H9 (cell line): ENCODE measurements around the gene ARHGAP22. TPM values are rescaled to one million over a fixed set of nuclear protein-coding genes. Genes with fewer than 3 reads are reported as not detected.

Experiments used
- DNase-seq: peaks from one replicate; pipeline ENCODE4 v3.0.0-alpha.2; 2017
- H2AFZ ChIP-seq: one replicate; pipeline ENCODE4 v1.6.1; 2013; ENCODE audit warnings: mild to moderate bottlenecking, low read length, control low read depth, moderate library complexity
- H2AK5ac ChIP-seq: 2 replicates; pipeline ENCODE4 v1.6.1; 2013; ENCODE audit warnings: low read length, control low read depth, mixed read lengths; ENCODE audit not compliant: insufficient read length
- H2BK120ac ChIP-seq: one replicate; pipeline ENCODE4 v1.6.1; 2013; ENCODE audit warnings: low read depth, mild to moderate bottlenecking, low read length, control low read depth, inconsistent platforms; ENCODE audit not compliant: poor library complexity, severe bottlenecking
- H2BK12ac ChIP-seq: 2 replicates; pipeline ENCODE4 v1.6.1; 2013; ENCODE audit warnings: low read length, control low read depth, mixed read lengths, low read depth; ENCODE audit not compliant: insufficient read length
- H2BK15ac ChIP-seq: 2 replicates; pipeline ENCODE4 v1.6.1; 2013; ENCODE audit warnings: low read depth, low read length, control low read depth
- H2BK20ac ChIP-seq: one replicate; pipeline ENCODE4 v1.6.1; 2013; ENCODE audit warnings: low read depth, mild to moderate bottlenecking, low read length, control low read depth, inconsistent platforms; ENCODE audit not compliant: poor library complexity, severe bottlenecking
- H2BK5ac ChIP-seq: 2 replicates; pipeline ENCODE4 v1.6.1; 2013; ENCODE audit warnings: low read length, control low read depth, mixed read lengths; ENCODE audit not compliant: insufficient read length
- H3K14ac ChIP-seq: 2 replicates; pipeline ENCODE4 v1.6.1; 2013; ENCODE audit warnings: low read length, control low read depth; ENCODE audit not compliant: insufficient read depth
- H3K18ac ChIP-seq: 2 replicates; pipeline ENCODE4 v1.6.1; 2013; ENCODE audit warnings: low read depth, mild to moderate bottlenecking, mixed read lengths, low read length, control low read depth; ENCODE audit not compliant: insufficient read length
- H3K23ac ChIP-seq: 2 replicates; pipeline ENCODE4 v1.6.1; 2013; ENCODE audit warnings: low read length, control low read depth, mixed read lengths, low read depth; ENCODE audit not compliant: insufficient read length
- H3K23me2 ChIP-seq: 2 replicates; pipeline ENCODE4 v1.6.1; 2013; ENCODE audit warnings: low read depth, mild to moderate bottlenecking, mixed read lengths, low read length, control low read depth; ENCODE audit not compliant: insufficient read length, poor library complexity, severe bottlenecking
- H3K27ac ChIP-seq: 2 replicates; pipeline ENCODE4 v1.5.1; 2013; ENCODE audit warnings: low read length, control low read depth, mixed read lengths, low read depth; ENCODE audit not compliant: insufficient read length
- H3K27me3 ChIP-seq: 2 replicates; pipeline ENCODE4 v1.6.1; 2013; ENCODE audit warnings: low read length, control low read depth, inconsistent platforms; ENCODE audit not compliant: insufficient read depth
- H3K4ac ChIP-seq: 2 replicates; pipeline ENCODE4 v1.6.1; 2013; ENCODE audit warnings: low read depth, mild to moderate bottlenecking, control low read depth, inconsistent platforms, low read length, moderate library complexity
- H3K4me1 ChIP-seq: 2 replicates; pipeline ENCODE4 v1.6.1; 2013; ENCODE audit warnings: low read length, control low read depth, inconsistent platforms; ENCODE audit not compliant: insufficient read depth
- H3K4me2 ChIP-seq: 2 replicates; pipeline ENCODE4 v1.6.1; 2013; ENCODE audit warnings: low read length, control low read depth, mixed read lengths; ENCODE audit not compliant: insufficient read length, insufficient read depth
- H3K56ac ChIP-seq: 2 replicates; pipeline ENCODE4 v1.6.1; 2013; ENCODE audit warnings: low read depth, mild to moderate bottlenecking, mixed read lengths, low read length, control low read depth; ENCODE audit not compliant: insufficient read length
- H3K79me1 ChIP-seq: 2 replicates; pipeline ENCODE4 v1.6.1; 2013; ENCODE audit warnings: low read depth, mild to moderate bottlenecking, moderate library complexity, low read length, control low read depth, inconsistent platforms; ENCODE audit not compliant: insufficient read depth, poor library complexity, severe bottlenecking
- H3K79me2 ChIP-seq: 2 replicates; pipeline ENCODE4 v1.6.1; 2013; ENCODE audit warnings: low read length, control low read depth, inconsistent platforms; ENCODE audit not compliant: insufficient read depth
- H3K9ac ChIP-seq: 2 replicates; pipeline ENCODE4 v1.6.1; 2013; ENCODE audit warnings: low read length, control low read depth, mixed read lengths; ENCODE audit not compliant: insufficient read length; ENCODE audit errors: extremely low read depth
- H3K9me3 ChIP-seq: one replicate; pipeline ENCODE4 v1.6.1; 2013; ENCODE audit warnings: low read depth, low read length, inconsistent platforms; ENCODE audit not compliant: control insufficient read depth
- H3T11ph ChIP-seq: one replicate; pipeline ENCODE4 v1.6.1; 2013; ENCODE audit warnings: mild to moderate bottlenecking, low read length, control low read depth, inconsistent platforms
- H4K20me1 ChIP-seq: one replicate; pipeline ENCODE4 v1.6.1; 2013; ENCODE audit not compliant: control insufficient read depth, insufficient read length, insufficient read depth
- H4K5ac ChIP-seq: 2 replicates; pipeline ENCODE4 v1.6.1; 2013; ENCODE audit warnings: low read depth, mild to moderate bottlenecking, mixed read lengths, low read length, control low read depth; ENCODE audit not compliant: insufficient read length
- H4K8ac ChIP-seq: replicated peaks from 2 replicates; pipeline ENCODE4 v1.6.1; 2013; ENCODE audit warnings: low read length, control low read depth, mixed read lengths, low read depth; ENCODE audit not compliant: insufficient read length
- H4K91ac ChIP-seq: 2 replicates; pipeline ENCODE4 v1.6.1; 2013; ENCODE audit warnings: low read depth, mild to moderate bottlenecking, moderate library complexity, mixed read lengths, low read length, control low read depth; ENCODE audit not compliant: insufficient read length
- H3K27ac Mint-ChIP-seq, 3 experiments: 2 replicates in 2 of 3; 3 replicates in 1 of 3; pipeline ENCODE4 v1.8.0; 2020 to 2021; ENCODE audit warnings: mixed read lengths in 3 of 3, mild to moderate bottlenecking in 1 of 3, moderate library complexity in 1 of 3
- H3K27me3 Mint-ChIP-seq: 2 replicates; pipeline ENCODE4 v1.8.0; 2021; ENCODE audit warnings: low read depth, mild to moderate bottlenecking, moderate library complexity, mixed read lengths
- H3K36me3 Mint-ChIP-seq, 3 experiments: 2 replicates in 2 of 3; 3 replicates in 1 of 3; pipeline ENCODE4 v1.8.0; 2020 to 2021; ENCODE audit warnings: low read depth in 3 of 3, mixed read lengths in 3 of 3; ENCODE audit not compliant: insufficient read depth in 1 of 3
- H3K4me1 Mint-ChIP-seq, 2 experiments: 2 replicates each; pipeline ENCODE4 v1.8.0; 2020; ENCODE audit warnings: mixed read lengths in 2 of 2
- H3K4me3 Mint-ChIP-seq, 2 experiments: 2 replicates in 1 of 2; 3 replicates in 1 of 2; pipeline ENCODE4 v1.8.0; 2020 to 2021; ENCODE audit warnings: mild to moderate bottlenecking in 2 of 2, mixed read lengths in 2 of 2, moderate library complexity in 1 of 2
- H3K9me3 Mint-ChIP-seq, 2 experiments: 2 replicates in 1 of 2; 3 replicates in 1 of 2; pipeline ENCODE4 v1.8.0; 2020; ENCODE audit warnings: mild to moderate bottlenecking in 2 of 2, mixed read lengths in 2 of 2, moderate library complexity in 1 of 2
- CTCF ChIP-seq: fragments of 200-600 bp; sonication (generic); conservative IDR thresholded peaks from 3 replicates; pipeline ENCODE4 v1.8.0; 2021; ENCODE audit warnings: antibody characterized with exemption, mild to moderate bottlenecking
- WGBS: extraction: QIAGEN DNeasy Blood & Tissue Kit; methylation state at CpG from one replicate; pipeline ENCODE4 v1.1.7; 2013; ENCODE audit warnings: missing lambda C conversion rate, low lambda C conversion rate, mixed read lengths; ENCODE audit not compliant: insufficient read length; ENCODE audit errors: extremely low coverage; 5-methylcytosine and 5-hydroxymethylcytosine counted together
- total RNA-seq: library from RNA; stranded (reverse); gene quantifications from 2 replicates; pipeline ENCODE4 v1.2.1, GENCODE V29; 2021

Gene ARHGAP22
- total RNA-seq, 1 experiment from 2014 or later: 7.4 TPM

GRCh38 chr10:48536916-48537890, 67.7 kb downstream of the ARHGAP22 start:
- no peaks in the 10 kb centered on the region for H4K20me1 ChIP-seq
- Mint-ChIP-seq H3K4me3 (peak overlapping the region in 1 of 2 experiments; percentile 60; a peak in 2 of 5 replicates), H3K27me3 (peaks cover 2% of the 10 kb centered on the region), H3K27ac (peak overlapping the region; percentile 77 to 95 (median 84)), H3K4me1 (peaks cover 57 to 64% of the 10 kb centered on the region in 2 experiments), H3K9me3 (no peaks in the 10 kb centered on the region; a peak in 1 of 5 replicates), H3K36me3 (no peaks in the 10 kb centered on the region; a peak in 3 of 7 replicates)
- H3K56ac ChIP-seq: no peak overlapping the region
- no peaks in the 10 kb centered on the region for H3K79me1 ChIP-seq
- H3K23me2 ChIP-seq: no peaks in the 10 kb centered on the region
- H3K27me3 ChIP-seq: 0 out of 2 replicates have a peak, but pooled peaks cover 2% of the 10 kb centered on the region
- H3K9me3 ChIP-seq: no peaks in the 10 kb centered on the region
- no peak overlapping the region for H4K91ac ChIP-seq
- H3K79me2 ChIP-seq: no peaks in the 10 kb centered on the region
- no peak overlapping the region for H3T11ph ChIP-seq
- peak overlapping the region; percentile 65; the same call in 1 of the 2 replicates for H3K4ac ChIP-seq
- H2AFZ ChIP-seq: no peak overlapping the region
- no peak overlapping the region for H3K9ac ChIP-seq
- H3K18ac ChIP-seq: no peak overlapping the region
- H2BK5ac ChIP-seq: no peak overlapping the region
- no peak overlapping the region for H2BK12ac ChIP-seq
- no peak overlapping the region for H3K14ac ChIP-seq
- H3K4me2 ChIP-seq: peak overlapping the region; percentile 8
- no peak overlapping the region for H4K5ac ChIP-seq
- H3K4me1 ChIP-seq: peaks cover 20% of the 10 kb centered on the region
- H2AK5ac ChIP-seq: no peak overlapping the region
- H3K27ac ChIP-seq: peak overlapping the region; percentile 41
- no peak for TF ChIP-seq CTCF
- no peak overlapping the region for H2BK120ac ChIP-seq
- peak overlapping the region; percentile 70; the same call in 1 of the 2 replicates for H2BK15ac ChIP-seq
- H4K8ac ChIP-seq: no peak overlapping the region
- no peak overlapping the region for H3K23ac ChIP-seq
- no peak overlapping the region for H2BK20ac ChIP-seq
- DNase-seq: peak; percentile 63
- WGBS: no CpG with 5 or more reads among the region's 13 CpGs
